ENCODE results near the gene DLGAP4. TPM values are rescaled to one million over a fixed set of nuclear protein-coding genes. Genes with fewer than 3 reads are reported as not detected.
"Not testable (repeated sequence)": the region's sequence is repeated elsewhere in the genome, so short reads cannot be mapped to it uniquely, and the experiment has no call there.

The DLGAP4 gene
- polyA plus RNA-seq, 2 of the 4 experiments (the other 2 are of a cell fraction) = 11.9 to 36.7 TPM

DNA sequence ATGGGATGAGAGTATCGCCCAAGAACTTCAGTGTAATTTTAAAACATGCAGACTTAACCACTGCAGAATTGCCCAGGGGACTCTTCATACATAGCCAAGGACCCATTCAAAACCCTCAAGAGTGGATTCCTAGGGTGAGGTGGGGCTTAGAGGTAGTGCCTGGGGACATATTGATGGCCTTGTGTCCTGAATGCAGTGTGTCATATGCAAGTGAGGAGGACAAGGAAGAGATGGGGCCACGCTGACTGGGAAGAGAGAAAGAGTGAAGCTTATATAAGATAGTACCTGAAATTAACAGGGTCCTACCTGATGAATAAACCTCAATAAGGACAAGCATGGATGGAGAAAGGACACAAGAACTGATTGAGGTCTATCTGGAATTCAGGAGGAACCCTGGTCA, 249.1 kb downstream of the DLGAP4 start:
- Histone ChIP-seq H3K9me3 (no peaks in the 10 kb centered on the region), H3K4me3 (no peak overlapping the region), H3K4me1 (no peaks in the 10 kb centered on the region), H3K27ac (no peak overlapping the region), H3K4me2 (no peak overlapping the region)
- no peak for FAIRE-seq
- ChIA-PET POLR2A (no interaction called here), CTCF (interaction anchor here (0.9 kb wide), 1 partner anchor 16 kb away, joined by 3 read pairs; no protein-coding TSS in a partner anchor)
- ATAC-seq = no peak
- TF ChIP-seq CEBPB (IDR thresholded peaks at IDR 0.05) (no peak), FOSL2 (IDR thresholded peaks at IDR 0.05) (no peak), FOSL2 (CRISPR knock-in tag; IDR thresholded peaks at IDR 0.05) (no peak), MAZ (IDR thresholded peaks at IDR 0.05; ENCODE audit: borderline replicate concordance, low read depth, low read length) (no peak), TP53 (CRISPR knock-in tag; IDR thresholded peaks at IDR 0.05) (no peak)
- WGBS (ENCODE audit: missing lambda C conversion rate) = 44% methylated on average over 2 of the region's 2 CpGs
- no peak for DNase-seq (ENCODE audit: low read depth in 1 of 2, low spot score in 1 of 2)

- FAIRE-seq = no peak
- no peak for DNase-seq (ENCODE audit: low read depth in 1 of 2, low spot score in 1 of 2)
- ATAC-seq = no peak
- no peak overlapping the region for H3K4me3 ChIP-seq
- no peak for TF ChIP-seq RAD21 (conservative IDR thresholded peaks at IDR 0.05 in 1 of 2, IDR thresholded peaks at IDR 0.05 in 1 of 2)
- no peak for TF ChIP-seq EHF (CRISPR knock-in tag; IDR thresholded peaks at IDR 0.05)
- TF ChIP-seq TP53 (CRISPR knock-in tag; IDR thresholded peaks at IDR 0.05) = no peak
- TF ChIP-seq JUNB (IDR thresholded peaks at IDR 0.05) = no peak
- H3K4me2 ChIP-seq = no peak overlapping the region
- CTCF ChIA-PET = interaction anchor here (0.6 kb wide), 2 partner anchors 31 to 204 kb away, joined by 3 to 5 read pairs; no protein-coding TSS in a partner anchor
- H3K9me3 ChIP-seq = peaks cover 12% of the 10 kb centered on the region; the same call in 1 of the 3 replicates
- H3K27ac ChIP-seq = no peak overlapping the region
- WGBS (ENCODE audit: missing lambda C conversion rate) = 27% methylated on average over 2 of the region's 2 CpGs
- H3K4me1 ChIP-seq = no peaks in the 10 kb centered on the region
- POLR2A ChIA-PET = no interaction called here
These were observed 256.6 kb downstream of the DLGAP4 start for GRCh38 chr20:36562724-36563123.

GRCh38 chr20:36563374-36563773, 257.2 kb downstream of the DLGAP4 start:
- FAIRE-seq = no peak
- Histone ChIP-seq H3K4me2 (no peak overlapping the region), H3K27ac (no peak overlapping the region), H3K4me3 (no peak overlapping the region), H3K4me1 (no peaks in the 10 kb centered on the region), H3K9me3 (peaks cover 12% of the 10 kb centered on the region; the same call in 1 of the 3 replicates)
- TF ChIP-seq RAD21 (conservative IDR thresholded peaks at IDR 0.05 in 1 of 2, IDR thresholded peaks at IDR 0.05 in 1 of 2) (no peak), POLR2A (IDR thresholded peaks at IDR 0.05; ENCODE audit: low read length) (no peak), NFE2L2 (conservative IDR thresholded peaks at IDR 0.05; ENCODE audit: low read length) (no peak), TP53 (CRISPR knock-in tag; IDR thresholded peaks at IDR 0.05) (no peak), FOXS1 (CRISPR knock-in tag; IDR thresholded peaks at IDR 0.05) (no peak), GATA3 (IDR thresholded peaks at IDR 0.05; ENCODE audit: borderline replicate concordance) (no peak), MYC (IDR thresholded peaks at IDR 0.05; ENCODE audit: borderline replicate concordance, low read length) (no peak), EP300 (IDR thresholded peaks at IDR 0.05) (no peak), MAZ (IDR thresholded peaks at IDR 0.05; ENCODE audit: borderline replicate concordance, low read depth, low read length) (no peak), SMC3 (IDR thresholded peaks at IDR 0.05) (no peak), CBX2 (IDR thresholded peaks at IDR 0.05; ENCODE audit: borderline replicate concordance, low read depth) (no peak), HOXB13 (CRISPR knock-in tag; IDR thresholded peaks at IDR 0.05; ENCODE audit: low read depth) (no peak), CHD2 (IDR thresholded peaks at IDR 0.05; ENCODE audit: low read length, partially characterized antibody) (no peak), ZNF302 (CRISPR knock-in tag; IDR thresholded peaks at IDR 0.05) (no peak), EHMT2 (IDR thresholded peaks at IDR 0.05; ENCODE audit: low read depth) (no peak), NPAS2 (CRISPR knock-in tag; IDR thresholded peaks at IDR 0.05; ENCODE audit: borderline replicate concordance) (no peak)
- TF ChIP-seq, protein P1, sequence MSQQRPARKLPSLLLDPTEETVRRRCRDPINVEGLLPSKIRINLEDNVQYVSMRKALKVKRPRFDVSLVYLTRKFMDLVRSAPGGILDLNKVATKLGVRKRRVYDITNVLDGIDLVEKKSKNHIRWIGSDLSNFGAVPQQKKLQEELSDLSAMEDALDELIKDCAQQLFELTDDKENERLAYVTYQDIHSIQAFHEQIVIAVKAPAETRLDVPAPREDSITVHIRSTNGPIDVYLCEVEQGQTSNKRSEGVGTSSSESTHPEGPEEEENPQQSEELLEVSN (IDR thresholded peaks at IDR 0.05; ENCODE audit: borderline replicate concordance, low read depth) = no peak
- ATAC-seq = no peak
- DNase-seq (ENCODE audit: low read depth in 1 of 2, low spot score in 1 of 2) = no peak
- ChIA-PET CTCF (no interaction called here), POLR2A (no interaction called here)
- 28% methylated on average over 1 of the region's 1 CpG for WGBS (ENCODE audit: missing lambda C conversion rate)

DNA sequence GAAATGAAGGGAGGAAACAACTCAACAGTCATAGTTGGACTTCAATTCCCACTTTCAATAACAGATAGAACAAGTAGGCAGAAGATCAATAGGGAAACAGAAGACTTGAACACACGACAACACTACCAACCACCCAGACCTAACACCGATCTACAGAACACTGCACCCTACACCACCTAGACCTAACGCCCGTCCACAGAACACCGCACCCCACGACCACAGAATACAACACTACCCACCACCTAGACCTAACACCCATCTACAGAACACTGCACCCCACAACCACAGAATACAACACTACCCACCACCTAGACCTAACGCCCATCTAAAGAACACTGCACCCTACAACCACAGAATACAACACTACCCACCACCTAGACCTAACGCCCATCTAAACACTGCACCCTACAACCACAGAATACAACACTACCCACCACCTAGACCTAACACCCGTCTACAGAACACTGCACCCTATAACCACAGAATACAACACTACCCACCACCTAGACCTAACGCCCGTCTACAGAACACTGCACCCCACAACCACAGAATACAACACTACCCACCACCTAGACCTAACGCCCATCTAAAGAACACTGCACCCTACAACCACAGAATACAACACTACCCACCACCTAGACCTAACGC, 258.1 kb downstream of the DLGAP4 start:
- H3K4me1 ChIP-seq; ATAC-seq; H3K27ac ChIP-seq; DNase-seq (ENCODE audit: low read depth in 1 of 2, low spot score in 1 of 2); CTCF ChIA-PET; POLR2A ChIA-PET; H3K4me3 ChIP-seq; H3K4me2 ChIP-seq; FAIRE-seq: not testable (repeated sequence)
- H3K9me3 ChIP-seq = peaks cover 12% of the 10 kb centered on the region; the same call in 1 of the 3 replicates
- 44% methylated on average over 11 of the region's 13 CpGs for WGBS (ENCODE audit: missing lambda C conversion rate)

DNA sequence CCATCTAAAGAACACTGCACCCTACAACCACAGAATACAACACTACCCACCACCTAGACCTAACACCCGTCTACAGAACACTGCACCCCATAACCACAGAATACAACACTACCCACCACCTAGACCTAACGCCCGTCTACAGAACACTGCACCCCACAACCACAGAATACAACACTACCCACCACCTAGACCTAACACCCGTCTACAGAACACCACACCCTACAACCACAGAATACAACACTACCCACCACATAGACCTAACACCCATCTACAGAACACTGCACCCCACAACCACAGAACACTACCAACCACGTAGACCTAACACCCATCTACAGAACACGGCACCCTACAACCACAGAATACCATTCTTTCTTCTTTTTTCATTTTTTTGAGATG, 258.6 kb downstream of the DLGAP4 start:
- POLR2A ChIA-PET = not testable (repeated sequence)

More for the DNA sequence above, 258.6 kb downstream of the DLGAP4 start:
- not testable (repeated sequence) for H3K4me1 ChIP-seq; H3K4me3 ChIP-seq; H3K4me2 ChIP-seq; FAIRE-seq; ATAC-seq; DNase-seq (ENCODE audit: low read depth in 1 of 2, low spot score in 1 of 2); H3K27ac ChIP-seq
- peaks cover 12% of the 10 kb centered on the region; the same call in 1 of the 3 replicates for H3K9me3 ChIP-seq
- 47% methylated on average over 6 of the region's 6 CpGs for WGBS (ENCODE audit: missing lambda C conversion rate)
- CTCF ChIA-PET = interaction anchor here (1.1 kb wide), 1 partner anchor 24 kb away, joined by 3 read pairs; no protein-coding TSS in a partner anchor
